Measurements from ENCODE around the gene TRPM6. TPM values are rescaled to one million over a fixed set of nuclear protein-coding genes. Genes with fewer than 3 reads are reported as not detected.
A peak's percentile ranks its signal among the peaks of the same experiment; 100 is the strongest.
"Not testable (repeated sequence)": the region's sequence is repeated elsewhere in the genome, so short reads cannot be mapped to it uniquely, and the experiment has no call there.

TRPM6 gene
- total RNA-seq, 1 donor from 2014 or later, result 1.6 TPM

- no peak overlapping the region for H3K4me3 ChIP-seq (ENCODE audit: low read depth, low read length)
- no peak for DNase-seq (ENCODE audit: low read depth)
- no peak for TF ChIP-seq CTCF (conservative IDR thresholded peaks at IDR 0.05; ENCODE audit: low read depth, low read length)
Observed at GRCh38 chr9:74908665-74909064, 20.9 kb upstream of the TRPM6 start.

DNA sequence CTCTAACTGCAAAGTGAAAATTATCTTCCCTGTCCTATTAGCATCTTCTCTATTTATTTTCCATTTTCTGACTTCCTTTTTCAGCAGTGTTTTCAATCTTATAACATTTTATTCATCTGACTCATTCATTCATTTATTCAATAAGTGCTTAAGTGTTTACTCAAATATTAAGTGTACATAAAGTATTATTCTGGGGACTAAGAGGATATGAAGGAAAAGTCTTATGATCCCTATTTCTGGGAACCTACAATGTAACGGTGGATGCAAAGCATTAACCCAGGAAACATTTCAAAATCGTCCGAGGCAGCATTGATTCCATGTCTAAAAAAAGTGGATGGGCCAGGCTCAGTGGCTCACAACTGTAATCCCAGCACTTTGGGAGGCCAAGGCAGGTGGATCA is 19.4 kb upstream of the TRPM6 start:
- DNase-seq (ENCODE audit: low read depth), result no peak
- TF ChIP-seq CTCF (conservative IDR thresholded peaks at IDR 0.05; ENCODE audit: low read depth, low read length), result no peak

DNA sequence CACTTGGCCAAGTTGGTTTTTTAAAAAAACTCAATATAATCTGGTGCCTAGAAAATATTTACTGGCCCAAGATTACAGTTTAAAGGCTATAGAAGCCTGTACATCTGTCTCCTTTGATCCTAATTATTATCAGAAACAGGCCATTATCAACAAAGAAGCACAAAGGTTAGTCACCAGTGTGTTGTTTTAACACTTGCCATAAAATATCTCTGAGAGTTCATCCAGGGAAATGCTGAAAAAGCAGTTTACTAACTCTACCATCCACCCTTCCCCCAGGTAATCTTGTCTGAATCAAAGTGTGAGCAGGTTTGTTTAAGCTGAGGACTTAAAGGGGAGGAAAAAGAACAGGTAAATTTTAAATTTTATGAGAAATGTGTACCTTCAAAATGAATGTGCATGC is 13.3 kb upstream of the TRPM6 start:
- H3K4me3 ChIP-seq (ENCODE audit: low read depth, low read length), result no peak overlapping the region
- DNase-seq (ENCODE audit: low read depth), result no peak
- no peak for TF ChIP-seq CTCF (conservative IDR thresholded peaks at IDR 0.05; ENCODE audit: low read depth, low read length)

More for the DNA sequence above, 19.4 kb upstream of the TRPM6 start:
- no peak overlapping the region for H3K4me3 ChIP-seq (ENCODE audit: low read depth, low read length)

GRCh38 chr9:74888449-74888848 is 728 bp upstream of the TRPM6 start:
- not testable (repeated sequence) for DNase-seq (ENCODE audit: low read depth); H3K4me3 ChIP-seq (ENCODE audit: low read depth, low read length)

DNA sequence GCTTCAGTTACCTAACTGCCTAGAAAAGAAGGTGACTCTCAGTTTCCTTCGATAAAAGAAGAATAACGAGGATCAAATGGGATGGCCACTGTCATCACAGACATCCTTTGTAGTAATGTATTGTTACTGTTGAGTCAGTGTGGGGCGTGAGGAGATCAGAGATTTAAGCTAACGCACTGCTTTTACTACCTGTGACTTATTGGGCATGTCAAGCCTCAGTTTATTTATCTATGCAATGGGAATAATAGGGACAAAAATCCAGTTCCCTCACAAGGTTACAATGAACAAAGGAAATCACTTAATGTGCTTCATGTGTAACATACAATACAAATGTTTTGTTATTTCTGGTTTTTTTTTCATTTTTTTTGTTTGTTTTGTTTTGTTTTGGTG is 255 bp upstream of the TRPM6 start:
- no peak for TF ChIP-seq CTCF (conservative IDR thresholded peaks at IDR 0.05; ENCODE audit: low read depth, low read length)
- H3K4me3 ChIP-seq (ENCODE audit: low read depth, low read length), result peak overlapping the region; percentile 73
- no peak for DNase-seq (ENCODE audit: low read depth)

DNA sequence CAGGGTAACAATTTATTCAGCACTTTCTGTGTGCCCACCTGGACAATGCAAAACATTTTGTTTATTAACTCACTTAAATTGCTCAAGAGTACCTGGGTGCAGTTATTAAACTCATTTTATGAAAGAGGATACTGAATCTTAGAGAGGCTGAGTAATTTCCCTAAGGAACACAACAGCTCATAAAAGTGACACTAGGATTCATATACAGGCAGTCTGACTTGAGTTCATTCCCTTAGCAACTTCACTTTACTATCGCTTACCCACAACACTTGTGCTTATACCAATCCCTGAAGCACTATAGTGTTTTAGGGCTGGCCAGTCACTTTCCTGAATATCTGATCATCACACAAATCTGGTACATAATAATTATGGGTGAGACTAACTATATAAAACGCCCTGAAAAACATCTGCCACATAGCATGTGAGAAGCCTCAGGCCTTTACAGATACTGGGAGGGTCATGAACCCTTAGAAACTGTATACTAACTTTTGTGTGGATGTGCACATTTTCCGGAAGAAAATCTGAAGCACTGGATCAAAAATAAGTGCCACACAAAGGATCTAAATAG is 11.3 kb downstream of the TRPM6 start:
- H3K4me3 ChIP-seq (ENCODE audit: low read depth, low read length), result no peak overlapping the region
- TF ChIP-seq CTCF (conservative IDR thresholded peaks at IDR 0.05; ENCODE audit: low read depth, low read length), result no peak

DNA sequence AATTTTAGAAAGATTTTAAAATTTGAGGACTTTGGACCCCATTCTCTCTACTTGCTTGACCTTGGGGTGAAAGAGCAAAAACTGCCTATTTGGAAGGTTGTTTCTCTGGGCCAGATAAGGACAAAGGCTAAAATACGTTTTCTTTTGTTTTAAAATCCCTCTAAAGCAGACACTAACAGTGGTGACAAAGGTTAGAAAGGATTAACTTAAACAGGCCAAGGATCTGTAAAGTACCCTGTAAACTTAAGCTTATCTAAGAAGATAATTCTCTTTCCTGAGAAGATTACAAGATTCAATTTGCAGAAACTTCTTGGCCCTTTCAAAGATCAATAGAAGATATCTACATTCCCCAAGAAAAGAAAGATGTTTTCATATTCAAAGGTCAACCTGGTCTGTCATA is 12.1 kb downstream of the TRPM6 start:
- no peak for TF ChIP-seq CTCF (conservative IDR thresholded peaks at IDR 0.05; ENCODE audit: low read depth, low read length)
- no peak for DNase-seq (ENCODE audit: low read depth)

More for the DNA sequence above, 11.3 kb downstream of the TRPM6 start:
- DNase-seq (ENCODE audit: low read depth), result no peak

More for the DNA sequence above, 12.1 kb downstream of the TRPM6 start:
- no peak overlapping the region for H3K4me3 ChIP-seq (ENCODE audit: low read depth, low read length)

All from epithelial cell of proximal tubule (primary cell).